GM13977 (cell line): ENCODE data around the gene INAFM1.

Source experiments
- DNase-seq: peaks from one replicate; pipeline ENCODE4 v3.0.0; 2012; ENCODE audit warnings: low spot score
- CTCF ChIP-seq: IDR thresholded peaks from 2 replicates; pipeline ENCODE4 v1.5.1; 2012; ENCODE audit warnings: mild to moderate bottlenecking, control low read depth; ENCODE audit not compliant: insufficient read depth; ENCODE audit errors: extremely low read depth, missing control alignments
- in situ Hi-C: fragments of 300-500 bp; cut with MboI; formaldehyde crosslinking; loops from one replicate; pipeline ENCODE4 v1.12.0; 2022; ENCODE audit warnings: low sequenced_read_pairs, low pct_unique_long_range_greater_than_20kb, mixed read lengths, inconsistent platforms; ENCODE audit not compliant: unreplicated experiment

Gene INAFM1

GRCh38 chr19:47236072-47236675 lies 38.5 kb upstream of the INAFM1 start:
- DNase-seq: no peak
- in situ Hi-C loops: no loop called here
- no peak for TF ChIP-seq CTCF

GRCh38 chr19:47239152-47239551 lies 35.5 kb upstream of the INAFM1 start:
- TF ChIP-seq CTCF: no peak
- no peak for DNase-seq
- in situ Hi-C loops: no loop called here

GRCh38 chr19:47239610-47240296 lies 34.9 kb upstream of the INAFM1 start:
- peak; percentile 63 for DNase-seq
- in situ Hi-C loops: no loop called here

GRCh38 chr19:47240556-47240955 lies 34.1 kb upstream of the INAFM1 start:
- no peak for TF ChIP-seq CTCF
- in situ Hi-C loops: no loop called here
- DNase-seq: no peak

More at GRCh38 chr19:47239610-47240296, 34.9 kb upstream of the INAFM1 start:
- no peak for TF ChIP-seq CTCF

- in situ Hi-C loops: no loop called here
- TF ChIP-seq CTCF: no peak
- peak; percentile 87 for DNase-seq
Measured at GRCh38 chr19:47240996-47241918, 33.4 kb upstream of the INAFM1 start.

GRCh38 chr19:47241919-47242577 lies 32.6 kb upstream of the INAFM1 start:
- TF ChIP-seq CTCF: no peak
- in situ Hi-C loops: no loop called here
- DNase-seq: peak; percentile 15
